Keratinocyte (primary cell): ENCODE data around the gene CLDN6. TPM values are rescaled to one million over a fixed set of nuclear protein-coding genes. Genes with fewer than 3 reads are reported as not detected.

Experiments
- DNase-seq: peaks from one replicate; pipeline ENCODE4 v3.0.0-alpha.2; 2011; ENCODE audit warnings: low read depth, missing footprints, low spot score
- FAIRE-seq: peaks from 2 replicates; lab custom pipeline; 2011; peaks lifted over from hg19 to GRCh38; lab: Jason Lieb, UNC
- H2AFZ ChIP-seq: 2 replicates; pipeline ENCODE4 v1.6.0; 2012; ENCODE audit warnings: low read length, control low read depth, inconsistent platforms; ENCODE audit not compliant: control insufficient read depth
- H3K27ac ChIP-seq: 2 replicates; pipeline ENCODE4 v1.5.1; 2011; ENCODE audit warnings: low read length; ENCODE audit not compliant: control insufficient read depth, insufficient read depth
- H3K27me3 ChIP-seq: 3 replicates; pipeline ENCODE4 v1.6.0; 2011; ENCODE audit warnings: low read length; ENCODE audit not compliant: control insufficient read depth, insufficient read depth; ENCODE audit errors: extremely low read depth
- H3K36me3 ChIP-seq, 2 experiments: 2 replicates in 1 of 2; 3 replicates in 1 of 2; pipeline ENCODE4 v1.5.1; 2011; ENCODE audit warnings: low read length in 2 of 2, mild to moderate bottlenecking in 1 of 2; ENCODE audit not compliant: control insufficient read depth in 2 of 2, insufficient read depth in 2 of 2; ENCODE audit errors: extremely low read depth in 1 of 2
- H3K4me1 ChIP-seq: 3 replicates; pipeline ENCODE4 v1.5.1; 2011; ENCODE audit warnings: low read length; ENCODE audit not compliant: control insufficient read depth, insufficient read depth; ENCODE audit errors: extremely low read depth
- H3K4me2 ChIP-seq: 3 replicates; pipeline ENCODE4 v1.6.0; 2011; ENCODE audit warnings: low read depth, low read length; ENCODE audit not compliant: control insufficient read depth, insufficient read depth; ENCODE audit errors: extremely low read depth
- H3K4me3 ChIP-seq, 3 experiments: fragments of 200-600 bp in 1 of 3; sonication (generic) in 1 of 3; 2 replicates in 2 of 3; 3 replicates in 1 of 3; pipeline ENCODE4 v1.5.1; 2011 to 2016; ENCODE audit warnings: low read length in 3 of 3, mild to moderate bottlenecking in 3 of 3, control low read depth in 2 of 3, inconsistent platforms in 1 of 3, low read depth in 1 of 3, mixed read lengths in 1 of 3, mixed run types in 1 of 3, moderate library complexity in 1 of 3; ENCODE audit not compliant: control insufficient read depth in 2 of 3, insufficient read depth in 2 of 3; ENCODE audit errors: extremely low read depth in 1 of 3
- H3K79me2 ChIP-seq: 2 replicates; pipeline ENCODE4 v1.6.0; 2012; ENCODE audit warnings: low read length; ENCODE audit not compliant: control insufficient read depth, insufficient read depth
- H3K9ac ChIP-seq: 3 replicates; pipeline ENCODE4 v1.6.0; 2011; ENCODE audit warnings: low read length; ENCODE audit not compliant: control insufficient read depth, insufficient read depth; ENCODE audit errors: extremely low read depth
- H3K9me1 ChIP-seq: 3 replicates; pipeline ENCODE4 v1.6.0; 2011; ENCODE audit warnings: low read length; ENCODE audit not compliant: control insufficient read depth, insufficient read depth; ENCODE audit errors: extremely low read depth
- H3K9me3 ChIP-seq: 2 replicates; pipeline ENCODE4 v1.5.1; 2012; ENCODE audit warnings: low read depth, low read length; ENCODE audit not compliant: control insufficient read depth
- H4K20me1 ChIP-seq: 3 replicates; pipeline ENCODE4 v1.6.0; 2011; ENCODE audit warnings: low read length; ENCODE audit not compliant: control insufficient read depth, insufficient read depth; ENCODE audit errors: extremely low read depth
- EZH2 ChIP-seq: IDR thresholded peaks from one replicate; pipeline ENCODE4 v1.6.1; 2012; ENCODE audit warnings: inconsistent platforms, mild to moderate bottlenecking, low read length, moderate library complexity
- dilution Hi-C: fragments of 300-500 bp; cut with MboI; formaldehyde crosslinking; loops from one replicate; pipeline ENCODE4 v1.7.0; 2020; ENCODE audit warnings: low sequenced_read_pairs; ENCODE audit not compliant: extremely low pct_ligation_motif_present
- polyA plus RNA-seq, 5 experiments: library from polyadenylated mRNA; depleted of rRNA in 3 of 5; stranded (reverse) in 3 of 5; stranded (forward) in 1 of 5; unstranded in 1 of 5; fragments of >200 nt; gene quantifications; 1 replicate in 1 of 5; 2 replicates in 3 of 5; 3 replicates in 1 of 5; pipeline versions ENCODE4 v1.2.1 to v1.2.3, GENCODE V29; 2011 to 2012; ENCODE audit warnings: missing spikeins in 2 of 5, low read depth in 1 of 5, low replicate concordance in 1 of 5
- TF ChIP-seq, protein P1 (sequence below), 3 experiments: IDR thresholded peaks in 1 of 3; conservative IDR thresholded peaks in 1 of 3; optimal IDR thresholded peaks in 1 of 3; 2 replicates in 2 of 3; 3 replicates in 1 of 3; pipeline versions ENCODE3 to v1.5.1; 2011; ENCODE audit warnings: low read length in 3 of 3, mild to moderate bottlenecking in 3 of 3, moderate library complexity in 2 of 3, control low read depth in 1 of 3, inconsistent platforms in 1 of 3; ENCODE audit not compliant: insufficient read depth in 2 of 3; ENCODE audit errors: extremely low read depth in 1 of 3

Gene CLDN6
- polyA plus RNA-seq, 1 donor (not counting 4 experiments of a cell fraction or from before 2014, with no cell fraction given) = not detected

DNA sequence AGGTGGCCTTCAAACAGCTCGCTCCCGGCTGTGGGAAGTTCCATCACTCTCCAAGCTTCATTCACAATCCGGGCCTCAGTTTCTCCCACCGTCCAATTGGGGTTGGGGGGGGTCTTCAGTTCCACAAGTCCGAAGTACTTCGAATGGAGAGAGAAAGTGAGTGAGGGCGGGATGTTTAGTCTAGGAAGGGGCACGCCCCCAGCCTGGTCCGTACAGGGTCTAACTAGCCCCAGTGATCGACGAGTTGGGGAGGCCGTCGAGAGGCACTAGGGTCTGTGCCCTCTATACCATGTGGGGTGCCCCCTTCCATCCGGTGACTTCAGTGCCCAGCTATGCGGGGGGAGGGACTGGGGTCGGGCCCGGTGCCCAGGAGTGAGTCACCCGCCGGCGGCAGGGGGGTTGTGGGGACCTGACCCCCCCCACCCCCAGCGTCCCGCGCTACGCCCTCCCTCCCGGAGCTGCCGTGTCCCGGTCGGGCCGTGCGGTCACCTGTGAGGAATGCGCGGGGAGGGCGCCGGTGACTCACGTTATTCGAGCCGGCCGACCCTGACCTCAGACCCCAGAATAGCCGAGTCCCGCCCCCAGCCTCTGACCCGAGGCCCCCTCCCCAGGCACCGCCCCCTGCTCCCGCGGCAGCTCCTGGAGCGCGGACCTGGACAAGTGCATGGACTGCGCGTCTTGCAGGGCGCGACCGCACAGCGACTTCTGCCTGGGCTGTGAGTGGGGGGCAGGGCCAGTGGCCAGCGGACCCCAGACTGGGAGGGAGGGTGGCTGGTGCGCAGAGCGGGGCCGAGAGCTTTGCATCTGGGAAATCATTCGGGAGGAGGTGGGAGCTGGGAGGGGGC is 2.8 kb upstream of the CLDN6 start:
- Histone ChIP-seq H3K27ac (peak overlapping the region; percentile 97), H3K9ac (peak overlapping the region; percentile 97), H3K79me2 (no peaks in the 10 kb centered on the region), H4K20me1 (no peaks in the 10 kb centered on the region), H3K4me1 (peaks cover 25% of the 10 kb centered on the region), H3K27me3 (no peaks in the 10 kb centered on the region), H3K9me1 (no peaks in the 10 kb centered on the region), H2AFZ (no peak overlapping the region), H3K9me3 (no peaks in the 10 kb centered on the region), H3K36me3 (peaks cover 4 to 19% of the 10 kb centered on the region in 2 experiments), H3K4me2 (peak overlapping the region; percentile 81), H3K4me3 (peak overlapping the region; percentile 80 to 85 (median 84))
- no peak for TF ChIP-seq EZH2
- TF ChIP-seq, protein P1, sequence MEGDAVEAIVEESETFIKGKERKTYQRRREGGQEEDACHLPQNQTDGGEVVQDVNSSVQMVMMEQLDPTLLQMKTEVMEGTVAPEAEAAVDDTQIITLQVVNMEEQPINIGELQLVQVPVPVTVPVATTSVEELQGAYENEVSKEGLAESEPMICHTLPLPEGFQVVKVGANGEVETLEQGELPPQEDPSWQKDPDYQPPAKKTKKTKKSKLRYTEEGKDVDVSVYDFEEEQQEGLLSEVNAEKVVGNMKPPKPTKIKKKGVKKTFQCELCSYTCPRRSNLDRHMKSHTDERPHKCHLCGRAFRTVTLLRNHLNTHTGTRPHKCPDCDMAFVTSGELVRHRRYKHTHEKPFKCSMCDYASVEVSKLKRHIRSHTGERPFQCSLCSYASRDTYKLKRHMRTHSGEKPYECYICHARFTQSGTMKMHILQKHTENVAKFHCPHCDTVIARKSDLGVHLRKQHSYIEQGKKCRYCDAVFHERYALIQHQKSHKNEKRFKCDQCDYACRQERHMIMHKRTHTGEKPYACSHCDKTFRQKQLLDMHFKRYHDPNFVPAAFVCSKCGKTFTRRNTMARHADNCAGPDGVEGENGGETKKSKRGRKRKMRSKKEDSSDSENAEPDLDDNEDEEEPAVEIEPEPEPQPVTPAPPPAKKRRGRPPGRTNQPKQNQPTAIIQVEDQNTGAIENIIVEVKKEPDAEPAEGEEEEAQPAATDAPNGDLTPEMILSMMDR (optimal IDR thresholded peaks at IDR 0.05 in 1 of 3, IDR thresholded peaks at IDR 0.05 in 1 of 3, conservative IDR thresholded peaks at IDR 0.05 in 1 of 3; ENCODE audit: extremely low read depth in 1 of 3, insufficient read depth in 2 of 3, low read length in 3 of 3) = no peak
- dilution Hi-C loops = no loop called here
- peak; percentile 79 for DNase-seq
- FAIRE-seq = peak; percentile 60

DNA sequence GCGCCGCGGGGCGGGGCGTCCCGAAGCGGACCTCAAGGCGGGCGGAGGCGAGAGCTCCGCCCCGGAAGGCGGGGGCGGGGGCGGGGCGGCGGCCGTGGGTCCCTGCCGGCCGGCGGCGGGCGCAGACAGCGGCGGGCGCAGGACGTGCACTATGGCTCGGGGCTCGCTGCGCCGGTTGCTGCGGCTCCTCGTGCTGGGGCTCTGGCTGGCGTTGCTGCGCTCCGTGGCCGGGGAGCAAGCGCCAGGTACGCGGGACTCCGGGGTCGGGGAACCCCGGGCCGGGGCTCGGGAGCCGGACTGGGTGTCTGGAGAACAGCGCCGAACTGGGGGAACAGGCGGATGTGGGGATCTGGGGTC is 2.2 kb upstream of the CLDN6 start, which contains the start of gene TNFRSF12A:
Gene TNFRSF12A (plus strand): TSS at position 122 of the 357 bp plus-strand sequence. CDS start 30 bp downstream, at position 152.
- no peaks in the 10 kb centered on the region for H3K27me3 ChIP-seq
- peak within 1 kb of the TSS; percentile 97 for H3K27ac ChIP-seq
- no peak for FAIRE-seq
- H3K4me3 ChIP-seq = peak within 1 kb of the TSS; percentile 80 to 85 (median 84)
- dilution Hi-C loops = no loop called here
- H2AFZ ChIP-seq = peak within 1 kb of the TSS; percentile 83
- H3K36me3 ChIP-seq = peaks cover 4 to 15% of the 10 kb centered on the region in 2 experiments
- H3K4me1 ChIP-seq = peaks cover 23% of the 10 kb centered on the region
- no peaks in the 10 kb centered on the region for H3K9me3 ChIP-seq
- DNase-seq = no peak
- no peaks in the 10 kb centered on the region for H4K20me1 ChIP-seq
- no peaks in the 10 kb centered on the region for H3K9me1 ChIP-seq
- H3K79me2 ChIP-seq = no peaks in the 10 kb centered on the region
- TF ChIP-seq, protein P1 (optimal IDR thresholded peaks at IDR 0.05 in 1 of 3, IDR thresholded peaks at IDR 0.05 in 1 of 3, conservative IDR thresholded peaks at IDR 0.05 in 1 of 3; ENCODE audit: extremely low read depth in 1 of 3, insufficient read depth in 2 of 3, low read length in 3 of 3) = no peak
- TF ChIP-seq EZH2 = no peak
- peak within 1 kb of the TSS; percentile 97 for H3K9ac ChIP-seq
- H3K4me2 ChIP-seq = peak within 1 kb of the TSS; percentile 81
